ENCODE data around the gene CBY2.
"Not testable (repeated sequence)": the region's sequence is repeated elsewhere in the genome, so short reads cannot be mapped to it uniquely, and the experiment has no call there.

The CBY2 gene

GRCh38 chr13:45750566-45750965 lies 48.4 kb downstream of the CBY2 start:
- no peak for DNase-seq

GRCh38 chr13:45751885-45752284 lies 49.8 kb downstream of the CBY2 start:
- DNase-seq: no peak

DNA sequence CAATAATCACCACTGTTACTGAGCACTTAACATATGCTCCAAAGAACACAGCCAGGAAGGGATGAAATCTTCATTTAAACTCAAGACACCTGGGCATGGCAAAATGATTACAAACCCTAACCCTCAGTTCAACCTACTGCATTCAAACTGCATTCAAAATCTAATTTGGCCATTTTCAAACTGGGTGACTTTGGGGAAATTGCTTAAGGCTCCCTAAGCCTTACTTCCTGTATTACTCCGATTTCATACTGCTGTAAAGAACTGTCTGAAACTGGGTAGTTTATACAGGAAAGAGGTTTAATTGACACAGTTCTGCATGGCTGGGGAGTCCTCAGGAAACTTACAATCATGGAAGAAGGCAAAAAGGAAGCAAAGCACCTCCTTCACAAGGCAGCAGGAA lies 50.4 kb downstream of the CBY2 start:
- DNase-seq: no peak

DNA sequence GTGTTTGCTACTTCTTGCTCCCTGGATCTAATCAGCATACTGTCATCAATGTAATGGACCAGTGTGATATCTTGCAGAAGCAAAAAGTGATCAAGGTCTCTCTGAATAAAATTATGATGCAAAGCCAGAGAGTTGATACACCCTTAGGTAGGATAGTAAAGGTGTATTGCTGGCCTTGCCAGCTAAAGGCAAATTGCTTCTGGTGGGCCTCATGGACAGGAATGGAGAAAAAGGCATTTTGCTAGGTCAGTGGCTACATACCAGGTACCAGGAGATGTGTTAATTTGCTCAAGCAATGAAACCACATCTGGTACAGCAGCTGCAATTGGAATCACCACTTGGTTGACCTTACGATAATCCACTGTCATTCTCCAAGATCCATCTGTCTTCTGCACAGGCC lies 54.4 kb downstream of the CBY2 start:
- DNase-seq: not testable (repeated sequence)

DNA sequence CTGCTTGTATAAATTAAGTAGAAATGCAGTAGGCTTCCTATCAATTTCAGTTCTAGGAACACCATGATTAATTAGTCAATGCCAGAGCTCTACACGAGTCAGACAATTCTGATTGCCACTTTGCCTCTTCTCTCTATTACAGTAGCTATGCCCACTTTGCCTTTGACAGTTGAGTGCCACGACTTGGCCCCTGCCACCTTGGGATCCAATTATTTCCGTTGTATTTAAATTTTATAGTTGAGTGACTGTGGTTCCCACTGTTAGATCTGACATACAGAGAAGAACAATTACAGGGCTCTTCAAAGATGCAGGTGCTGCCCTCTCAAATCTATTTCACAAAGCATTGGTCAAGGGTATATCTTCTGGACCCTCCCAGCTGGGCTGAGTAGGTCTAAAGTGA lies 55.5 kb downstream of the CBY2 start:
- not testable (repeated sequence) for DNase-seq

DNA sequence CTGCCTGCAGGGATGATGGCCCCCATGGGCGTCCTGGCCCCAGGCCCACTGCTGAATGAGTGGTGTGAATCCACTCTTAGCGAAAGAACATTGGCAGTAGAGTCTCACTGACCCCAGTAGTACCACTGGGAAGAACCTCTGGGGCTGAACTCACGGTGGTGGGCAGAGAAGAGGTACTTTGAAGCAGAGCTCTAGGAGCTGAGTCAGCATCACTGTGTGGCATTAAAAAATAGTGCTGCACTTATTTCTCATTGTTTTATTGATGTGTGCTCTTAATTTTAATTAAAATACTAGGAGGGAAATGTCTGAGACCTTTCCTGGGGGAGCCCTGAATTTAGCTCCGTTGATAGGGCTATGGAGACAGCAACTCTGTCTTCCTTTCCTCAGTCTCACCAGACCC lies 61.3 kb downstream of the CBY2 start:
- no peak for DNase-seq
